Panc1 (cell line): Measurements from ENCODE around the gene SND1. TPM values are rescaled to one million over a fixed set of nuclear protein-coding genes. Genes with fewer than 3 reads are reported as not detected.

Source experiments
- ATAC-seq: fragments of 200-7000 bp; cut with Tn5 transposase; 2 replicates; pipeline ENCODE4 v1.9.1; 2020; ENCODE audit warnings: mild to moderate bottlenecking, moderate library complexity
- BruUV-seq: library from RNA; stranded (reverse); fragments of 400-500 nt; replicated peaks from 2 replicates; lab custom pipeline; 2021; lab: Mats Ljungman, UMichigan
- CTCF ChIA-PET: fragments of 300-600 bp; sonication (Branson Sonifier 250); formaldehyde crosslinking; loops from one replicate; lab custom pipeline; 2022; ENCODE audit warnings: antibody characterized with exemption; lab: Charles Lee
- POLR2A ChIA-PET: fragments of 300-600 bp; sonication (Branson Sonifier 250); formaldehyde crosslinking; loops from one replicate; lab custom pipeline; 2022; ENCODE audit warnings: antibody characterized with exemption; lab: Charles Lee
- DNase-seq: peaks from one replicate; pipeline ENCODE4 v3.0.0-alpha.2; 2010; ENCODE audit warnings: low read depth, low spot score
- H3K27ac ChIP-seq: 2 replicates; pipeline ENCODE4 v1.5.1; 2011; ENCODE audit warnings: mild to moderate bottlenecking, low read length, inconsistent platforms
- H3K27me3 ChIP-seq: fragments of 200-500 bp; sonication (Bioruptor generic); 2 replicates; pipeline ENCODE4 v1.6.0; 2014; ENCODE audit warnings: low read length, inconsistent platforms; ENCODE audit not compliant: control insufficient read depth, insufficient read depth
- H3K36me3 ChIP-seq: fragments of 200-500 bp; sonication (Bioruptor generic); 2 replicates; pipeline ENCODE4 v1.5.1; 2014; ENCODE audit warnings: inconsistent platforms, mild to moderate bottlenecking, low read length, moderate library complexity; ENCODE audit not compliant: control insufficient read depth, insufficient read depth
- H3K4me1 ChIP-seq: 2 replicates; pipeline ENCODE4 v1.5.1; 2011; ENCODE audit warnings: inconsistent platforms, mild to moderate bottlenecking, low read length, moderate library complexity; ENCODE audit not compliant: control insufficient read depth, insufficient read depth
- H3K4me3 ChIP-seq, 2 experiments: 2 replicates each; pipeline ENCODE4 v1.5.1; 2011 to 2012; ENCODE audit warnings: low read depth in 2 of 2, low read length in 2 of 2, mild to moderate bottlenecking in 2 of 2, inconsistent platforms in 1 of 2, moderate library complexity in 1 of 2
- H3K9me3 ChIP-seq: fragments of 200-500 bp; sonication (Bioruptor generic); 2 replicates; pipeline ENCODE4 v1.5.1; 2014; ENCODE audit warnings: low read depth, mild to moderate bottlenecking, inconsistent platforms, low read length, moderate library complexity; ENCODE audit not compliant: control insufficient read depth, insufficient read depth
- POLR2AphosphoS5 ChIP-seq: IDR thresholded peaks from 2 replicates; pipeline ENCODE4 v1.6.1; 2012; ENCODE audit warnings: mild to moderate bottlenecking, low read depth, low read length, moderate library complexity
- SIN3A ChIP-seq: IDR thresholded peaks from 2 replicates; pipeline ENCODE4 v1.6.1; 2012; ENCODE audit warnings: low read depth, mild to moderate bottlenecking, low read length, moderate library complexity, borderline replicate concordance; ENCODE audit not compliant: insufficient read depth
- TCF7L2 ChIP-seq: IDR thresholded peaks from 2 replicates; pipeline ENCODE4 v1.6.1; 2011; ENCODE audit warnings: mild to moderate bottlenecking, low read depth, low read length, inconsistent platforms
- in situ Hi-C: cut with HindIII; loops from 2 replicates; pipeline ENCODE4 v1.10.0; 2016; ENCODE audit warnings: low sequenced_read_pairs, low pct_unique_long_range_greater_than_20kb
- intact Hi-C: fragments of 100-400 bp; cut with micrococcal nuclease; formaldehyde crosslinking; loops from one replicate; pipeline ENCODE4 v1.10.0; 2022; ENCODE audit not compliant: unreplicated experiment
- total RNA-seq: library from RNA; stranded (reverse); gene quantifications from one replicate; pipeline ENCODE4 v1.2.1, GENCODE V29; 2021; ENCODE audit not compliant: unreplicated experiment
- TF ChIP-seq, protein P1 (sequence below), 2 experiments: IDR thresholded peaks; 2 replicates each; pipeline ENCODE4 v1.6.1; 2011 to 2012; ENCODE audit warnings: low read depth in 2 of 2, control low read depth in 1 of 2, low read length in 1 of 2, mild to moderate bottlenecking in 1 of 2, moderate library complexity in 1 of 2; ENCODE audit not compliant: insufficient read depth in 1 of 2
- TF ChIP-seq, protein P2 (sequence below): fragments of 450-650 bp; IDR thresholded peaks from 2 replicates; pipeline ENCODE4 v1.5.1; 2017; ENCODE audit warnings: mild to moderate bottlenecking

The SND1 gene
- total RNA-seq, 1 experiment from 2014 or later: 176 TPM

DNA sequence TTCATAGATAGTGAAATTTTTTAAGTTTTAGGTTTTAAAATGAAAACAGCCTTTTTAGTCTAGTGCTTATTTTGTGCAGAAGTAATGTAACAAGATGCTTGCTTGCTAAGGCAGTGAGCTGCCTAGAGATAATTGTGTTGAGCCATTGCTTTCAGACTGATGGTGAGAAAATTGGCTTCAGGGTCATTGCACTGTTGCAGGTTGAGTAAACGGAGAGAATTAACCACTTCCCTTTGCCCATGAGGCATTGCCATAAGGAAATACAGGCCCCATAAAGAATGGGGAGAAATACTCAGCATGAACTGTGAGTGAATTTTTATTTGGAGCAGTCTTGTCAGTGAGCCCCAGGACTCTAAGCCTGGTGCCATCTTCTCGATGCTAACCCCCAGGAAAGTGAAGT, 238.7 kb downstream of the SND1 start:
- in situ Hi-C loops (no loop called here), intact Hi-C loops (no loop called here)
- H3K36me3 ChIP-seq: no peaks in the 10 kb centered on the region; the same call in 1 of the 2 replicates
- no peak for DNase-seq
- no TSS peak for BruUV-seq
- no peak overlapping the region for H3K27ac ChIP-seq
- POLR2A ChIA-PET: no interaction called here
- TF ChIP-seq, protein P1, sequence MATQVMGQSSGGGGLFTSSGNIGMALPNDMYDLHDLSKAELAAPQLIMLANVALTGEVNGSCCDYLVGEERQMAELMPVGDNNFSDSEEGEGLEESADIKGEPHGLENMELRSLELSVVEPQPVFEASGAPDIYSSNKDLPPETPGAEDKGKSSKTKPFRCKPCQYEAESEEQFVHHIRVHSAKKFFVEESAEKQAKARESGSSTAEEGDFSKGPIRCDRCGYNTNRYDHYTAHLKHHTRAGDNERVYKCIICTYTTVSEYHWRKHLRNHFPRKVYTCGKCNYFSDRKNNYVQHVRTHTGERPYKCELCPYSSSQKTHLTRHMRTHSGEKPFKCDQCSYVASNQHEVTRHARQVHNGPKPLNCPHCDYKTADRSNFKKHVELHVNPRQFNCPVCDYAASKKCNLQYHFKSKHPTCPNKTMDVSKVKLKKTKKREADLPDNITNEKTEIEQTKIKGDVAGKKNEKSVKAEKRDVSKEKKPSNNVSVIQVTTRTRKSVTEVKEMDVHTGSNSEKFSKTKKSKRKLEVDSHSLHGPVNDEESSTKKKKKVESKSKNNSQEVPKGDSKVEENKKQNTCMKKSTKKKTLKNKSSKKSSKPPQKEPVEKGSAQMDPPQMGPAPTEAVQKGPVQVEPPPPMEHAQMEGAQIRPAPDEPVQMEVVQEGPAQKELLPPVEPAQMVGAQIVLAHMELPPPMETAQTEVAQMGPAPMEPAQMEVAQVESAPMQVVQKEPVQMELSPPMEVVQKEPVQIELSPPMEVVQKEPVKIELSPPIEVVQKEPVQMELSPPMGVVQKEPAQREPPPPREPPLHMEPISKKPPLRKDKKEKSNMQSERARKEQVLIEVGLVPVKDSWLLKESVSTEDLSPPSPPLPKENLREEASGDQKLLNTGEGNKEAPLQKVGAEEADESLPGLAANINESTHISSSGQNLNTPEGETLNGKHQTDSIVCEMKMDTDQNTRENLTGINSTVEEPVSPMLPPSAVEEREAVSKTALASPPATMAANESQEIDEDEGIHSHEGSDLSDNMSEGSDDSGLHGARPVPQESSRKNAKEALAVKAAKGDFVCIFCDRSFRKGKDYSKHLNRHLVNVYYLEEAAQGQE (IDR thresholded peaks at IDR 0.05; ENCODE audit: insufficient read depth in 1 of 2, low read depth in 2 of 2, low read length in 1 of 2): no peak
- TF ChIP-seq, protein P2, sequence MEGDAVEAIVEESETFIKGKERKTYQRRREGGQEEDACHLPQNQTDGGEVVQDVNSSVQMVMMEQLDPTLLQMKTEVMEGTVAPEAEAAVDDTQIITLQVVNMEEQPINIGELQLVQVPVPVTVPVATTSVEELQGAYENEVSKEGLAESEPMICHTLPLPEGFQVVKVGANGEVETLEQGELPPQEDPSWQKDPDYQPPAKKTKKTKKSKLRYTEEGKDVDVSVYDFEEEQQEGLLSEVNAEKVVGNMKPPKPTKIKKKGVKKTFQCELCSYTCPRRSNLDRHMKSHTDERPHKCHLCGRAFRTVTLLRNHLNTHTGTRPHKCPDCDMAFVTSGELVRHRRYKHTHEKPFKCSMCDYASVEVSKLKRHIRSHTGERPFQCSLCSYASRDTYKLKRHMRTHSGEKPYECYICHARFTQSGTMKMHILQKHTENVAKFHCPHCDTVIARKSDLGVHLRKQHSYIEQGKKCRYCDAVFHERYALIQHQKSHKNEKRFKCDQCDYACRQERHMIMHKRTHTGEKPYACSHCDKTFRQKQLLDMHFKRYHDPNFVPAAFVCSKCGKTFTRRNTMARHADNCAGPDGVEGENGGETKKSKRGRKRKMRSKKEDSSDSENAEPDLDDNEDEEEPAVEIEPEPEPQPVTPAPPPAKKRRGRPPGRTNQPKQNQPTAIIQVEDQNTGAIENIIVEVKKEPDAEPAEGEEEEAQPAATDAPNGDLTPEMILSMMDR: no peak
- TF ChIP-seq POLR2AphosphoS5 (no peak), SIN3A (no peak), TCF7L2 (no peak)
- no peak for ATAC-seq
- H3K27me3 ChIP-seq: no peaks in the 10 kb centered on the region
- no peaks in the 10 kb centered on the region for H3K9me3 ChIP-seq
- H3K4me3 ChIP-seq: no peak overlapping the region
- H3K4me1 ChIP-seq: no peaks in the 10 kb centered on the region
- CTCF ChIA-PET: no interaction called here

DNA sequence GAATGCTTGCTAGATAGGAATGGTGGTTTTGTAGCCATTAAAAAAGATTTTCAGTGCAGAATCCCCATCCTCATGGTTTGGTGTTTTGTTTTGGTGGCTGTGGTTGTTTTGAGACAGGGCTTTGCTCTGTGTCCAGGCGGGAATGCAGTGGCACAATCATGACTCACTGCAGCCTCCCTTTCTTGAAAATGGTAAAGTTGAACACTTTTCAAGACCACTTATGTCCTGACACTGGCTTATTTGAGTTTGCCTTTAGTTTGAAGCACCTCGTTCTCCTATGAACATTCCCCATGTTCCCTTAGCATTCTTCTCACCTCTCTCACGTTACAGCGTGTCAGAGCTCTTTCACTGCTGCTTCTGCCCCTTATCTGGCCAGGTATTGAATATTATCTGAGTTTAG, 239.2 kb downstream of the SND1 start:
- H3K27ac ChIP-seq: no peak overlapping the region
- no peaks in the 10 kb centered on the region for H3K27me3 ChIP-seq
- intact Hi-C loops (no loop called here), in situ Hi-C loops (no loop called here)
- no peaks in the 10 kb centered on the region for H3K9me3 ChIP-seq
- POLR2A ChIA-PET: no interaction called here
- no peak for DNase-seq
- H3K4me1 ChIP-seq: no peaks in the 10 kb centered on the region
- H3K4me3 ChIP-seq: no peak overlapping the region
- no peak for ATAC-seq
- CTCF ChIA-PET: no interaction called here
- TF ChIP-seq POLR2AphosphoS5: no peak
- TF ChIP-seq TCF7L2: no peak
- TF ChIP-seq SIN3A: no peak
- TF ChIP-seq, protein P2: no peak
- TF ChIP-seq, protein P1 (IDR thresholded peaks at IDR 0.05; ENCODE audit: insufficient read depth in 1 of 2, low read depth in 2 of 2, low read length in 1 of 2): no peak
- no TSS peak for BruUV-seq
- no peaks in the 10 kb centered on the region; the same call in 1 of the 2 replicates for H3K36me3 ChIP-seq
